Endothelial cell of umbilical vein (primary cell): ENCODE measurements around the gene ANO4.

Source experiments
- CTCF ChIP-seq, 2 donors: IDR thresholded peaks; 1 replicate in 1 of 2; 2 replicates in 1 of 2; pipeline ENCODE4 v1.5.1; 2011; ENCODE audit warnings: low read length in 2 of 2, mild to moderate bottlenecking in 2 of 2, moderate library complexity in 2 of 2, control low read depth in 1 of 2, inconsistent platforms in 1 of 2, low read depth in 1 of 2; ENCODE audit not compliant: insufficient read depth in 1 of 2; ENCODE audit errors: extremely low read depth in 1 of 2
- EZH2 ChIP-seq: IDR thresholded peaks from 2 replicates; pipeline ENCODE4 v1.6.1; 2012; ENCODE audit warnings: borderline replicate concordance, low read depth, mild to moderate bottlenecking, moderate library complexity, low read length, inconsistent platforms; ENCODE audit not compliant: severe bottlenecking
- FOS ChIP-seq: IDR thresholded peaks from 2 replicates; pipeline ENCODE4 v1.6.1; 2011; ENCODE audit warnings: mild to moderate bottlenecking, low read length, moderate library complexity, borderline replicate concordance; ENCODE audit not compliant: insufficient read depth
- GATA2 ChIP-seq: IDR thresholded peaks from 2 replicates; pipeline ENCODE4 v1.7.0; 2011; ENCODE audit warnings: low read depth, mild to moderate bottlenecking, moderate library complexity, mixed read lengths, low read length; ENCODE audit not compliant: insufficient read length, insufficient read depth
- JUN ChIP-seq: IDR thresholded peaks from 2 replicates; pipeline ENCODE4 v1.6.1; 2011; ENCODE audit warnings: borderline replicate concordance, low read depth; ENCODE audit not compliant: insufficient read length, insufficient read depth
- MAX ChIP-seq: IDR thresholded peaks from 2 replicates; pipeline ENCODE4 v1.6.1; 2011; ENCODE audit not compliant: insufficient read depth, insufficient read length
- MYC ChIP-seq: IDR thresholded peaks from one replicate; pipeline ENCODE4 v1.6.1; 2011; ENCODE audit warnings: mild to moderate bottlenecking, low read depth, low read length
- POLR2A ChIP-seq: IDR thresholded peaks from 2 replicates; pipeline ENCODE4 v1.6.1; 2012; ENCODE audit warnings: low read depth, mild to moderate bottlenecking, control low read depth, low read length
- POLR2AphosphoS5 ChIP-seq: IDR thresholded peaks from 2 replicates; pipeline ENCODE4 v1.6.1; 2012; ENCODE audit warnings: low read depth, mild to moderate bottlenecking, control low read depth, low read length, moderate library complexity; ENCODE audit not compliant: insufficient read depth

DNA sequence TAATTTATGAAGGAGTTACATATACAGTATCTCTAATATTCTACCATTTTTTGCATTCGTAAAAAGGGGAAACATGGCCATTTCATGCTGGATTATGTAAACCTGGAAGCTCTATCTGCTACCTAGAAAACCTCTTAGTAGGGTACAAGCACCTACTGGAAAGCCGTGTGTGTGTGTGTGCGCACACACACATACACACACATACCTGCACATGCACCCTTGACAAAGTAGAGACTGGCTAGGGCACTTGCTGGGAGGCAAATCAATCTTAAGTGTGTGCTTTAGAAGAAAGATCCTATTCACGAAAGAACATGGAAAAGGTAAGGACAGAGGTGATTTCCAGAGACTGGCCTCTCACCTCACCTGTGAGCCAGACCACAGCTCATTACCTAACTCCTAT lies 224.6 kb downstream of the ANO4 start:
- TF ChIP-seq MAX: no peak
- TF ChIP-seq CTCF (IDR thresholded peaks at IDR 0.05; ENCODE audit: extremely low read depth in 1 of 2, insufficient read depth in 1 of 2, low read depth in 1 of 2, low read length in 2 of 2): no peak
- no peak for TF ChIP-seq EZH2
- no peak for TF ChIP-seq POLR2AphosphoS5
- no peak for TF ChIP-seq FOS
- TF ChIP-seq POLR2A: no peak
- TF ChIP-seq MYC: no peak
- TF ChIP-seq JUN: no peak
- no peak for TF ChIP-seq GATA2
